Endothelial cell of umbilical vein (primary cell): ENCODE data around the gene SLC6A9. TPM values are rescaled to one million over a fixed set of nuclear protein-coding genes. Genes with fewer than 3 reads are reported as not detected.

Experiments used
- BruUV-seq: library from RNA; stranded (reverse); fragments of 400-500 nt; replicated peaks from 2 replicates; lab custom pipeline; 2021; lab: Mats Ljungman, UMichigan
- CTCF ChIA-PET: fragments of 300-600, 350-600 bp; sonication (Branson Sonifier 250); formaldehyde crosslinking; loops from one replicate; lab custom pipeline; 2021; ENCODE audit warnings: antibody characterized with exemption, inconsistent platforms; lab: Charles Lee
- POLR2A ChIA-PET: fragments of 300-600, 350-600 bp; sonication (Branson Sonifier 250); formaldehyde crosslinking; loops from one replicate; lab custom pipeline; 2021; ENCODE audit warnings: antibody characterized with exemption, inconsistent platforms; lab: Charles Lee
- DNase-seq: peaks from one replicate; pipeline ENCODE4 v3.0.0-alpha.2; 2011; ENCODE audit warnings: low read depth, low spot score
- FAIRE-seq: peaks from 2 replicates; lab custom pipeline; 2011; peaks lifted over from hg19 to GRCh38; lab: Jason Lieb, UNC
- H2AFZ ChIP-seq: 2 replicates; pipeline ENCODE4 v1.6.0; 2012; ENCODE audit warnings: low read depth, low read length, control low read depth, inconsistent platforms
- H3K27ac ChIP-seq: 2 replicates; pipeline ENCODE4 v1.5.1; 2011; ENCODE audit warnings: low read depth, mild to moderate bottlenecking, control low read depth, low read length, moderate library complexity; ENCODE audit not compliant: insufficient read depth
- H3K27me3 ChIP-seq, 2 experiments: 2 replicates each; pipeline versions ENCODE4 v1.6.0 to v1.6.1; 2011; ENCODE audit warnings: low read length in 2 of 2, mixed read lengths in 1 of 2; ENCODE audit not compliant: control insufficient read depth in 2 of 2, insufficient read depth in 2 of 2
- H3K36me3 ChIP-seq, 2 experiments: 2 replicates in 1 of 2; 3 replicates in 1 of 2; pipeline ENCODE4 v1.5.1; 2011; ENCODE audit warnings: low read length in 2 of 2, mild to moderate bottlenecking in 1 of 2, moderate library complexity in 1 of 2; ENCODE audit not compliant: control insufficient read depth in 2 of 2, insufficient read depth in 2 of 2; ENCODE audit errors: extremely low read depth in 1 of 2
- H3K4me1 ChIP-seq: 3 replicates; pipeline ENCODE4 v1.5.1; 2011; ENCODE audit warnings: mild to moderate bottlenecking, low read length; ENCODE audit not compliant: control insufficient read depth, insufficient read depth; ENCODE audit errors: extremely low read depth
- H3K4me2 ChIP-seq: 2 replicates; pipeline ENCODE4 v1.6.1; 2011; ENCODE audit warnings: low read length, control low read depth, mixed read lengths; ENCODE audit not compliant: insufficient read depth
- H3K4me3 ChIP-seq, 3 experiments: fragments of 200-600 bp in 1 of 3; sonication (generic), shearing (Covaris generic) in 1 of 3; replicated peaks in 1 of 3; 2 replicates each; pipeline ENCODE4 v1.5.1; 2011 to 2016; ENCODE audit warnings: control low read depth in 3 of 3, low read length in 3 of 3, mild to moderate bottlenecking in 2 of 3, inconsistent platforms in 1 of 3, low read depth in 1 of 3, moderate library complexity in 1 of 3; ENCODE audit not compliant: insufficient read depth in 1 of 3
- H3K79me2 ChIP-seq: 2 replicates; pipeline ENCODE4 v1.6.0; 2012; ENCODE audit warnings: low read length, inconsistent platforms; ENCODE audit not compliant: control insufficient read depth, insufficient read depth
- H3K9ac ChIP-seq: replicated peaks from 2 replicates; pipeline ENCODE3; 2011; ENCODE audit warnings: low read length, control low read depth; ENCODE audit not compliant: insufficient read depth; ENCODE audit errors: extremely low read depth
- H3K9me1 ChIP-seq: replicated peaks from 3 replicates; pipeline ENCODE4 v1.6.0; 2011; ENCODE audit warnings: mild to moderate bottlenecking, low read length; ENCODE audit not compliant: control insufficient read depth, insufficient read depth; ENCODE audit errors: extremely low read depth
- H3K9me3 ChIP-seq: replicated peaks from 2 replicates; pipeline ENCODE4 v1.5.1; 2012; ENCODE audit warnings: low read length, inconsistent platforms; ENCODE audit not compliant: control insufficient read depth, insufficient read depth
- H4K20me1 ChIP-seq: replicated peaks from 2 replicates; pipeline ENCODE3; 2011; ENCODE audit warnings: mild to moderate bottlenecking, low read length; ENCODE audit not compliant: control insufficient read depth, insufficient read depth; ENCODE audit errors: extremely low read depth
- CTCF ChIP-seq, 2 donors: IDR thresholded peaks; 1 replicate in 1 of 2; 2 replicates in 1 of 2; pipeline ENCODE4 v1.5.1; 2011; ENCODE audit warnings: low read length in 2 of 2, mild to moderate bottlenecking in 2 of 2, moderate library complexity in 2 of 2, control low read depth in 1 of 2, inconsistent platforms in 1 of 2, low read depth in 1 of 2; ENCODE audit not compliant: insufficient read depth in 1 of 2; ENCODE audit errors: extremely low read depth in 1 of 2
- EZH2 ChIP-seq: IDR thresholded peaks from 2 replicates; pipeline ENCODE4 v1.6.1; 2012; ENCODE audit warnings: borderline replicate concordance, low read depth, mild to moderate bottlenecking, moderate library complexity, low read length, inconsistent platforms; ENCODE audit not compliant: severe bottlenecking
- FOS ChIP-seq: IDR thresholded peaks from 2 replicates; pipeline ENCODE4 v1.6.1; 2011; ENCODE audit warnings: mild to moderate bottlenecking, low read length, moderate library complexity, borderline replicate concordance; ENCODE audit not compliant: insufficient read depth
- GATA2 ChIP-seq: IDR thresholded peaks from 2 replicates; pipeline ENCODE4 v1.7.0; 2011; ENCODE audit warnings: low read depth, mild to moderate bottlenecking, moderate library complexity, mixed read lengths, low read length; ENCODE audit not compliant: insufficient read length, insufficient read depth
- JUN ChIP-seq: IDR thresholded peaks from 2 replicates; pipeline ENCODE4 v1.6.1; 2011; ENCODE audit warnings: borderline replicate concordance, low read depth; ENCODE audit not compliant: insufficient read length, insufficient read depth
- MAX ChIP-seq: IDR thresholded peaks from 2 replicates; pipeline ENCODE4 v1.6.1; 2011; ENCODE audit not compliant: insufficient read depth, insufficient read length
- MYC ChIP-seq: IDR thresholded peaks from one replicate; pipeline ENCODE4 v1.6.1; 2011; ENCODE audit warnings: mild to moderate bottlenecking, low read depth, low read length
- POLR2A ChIP-seq: IDR thresholded peaks from 2 replicates; pipeline ENCODE4 v1.6.1; 2012; ENCODE audit warnings: low read depth, mild to moderate bottlenecking, control low read depth, low read length
- POLR2AphosphoS5 ChIP-seq: IDR thresholded peaks from 2 replicates; pipeline ENCODE4 v1.6.1; 2012; ENCODE audit warnings: low read depth, mild to moderate bottlenecking, control low read depth, low read length, moderate library complexity; ENCODE audit not compliant: insufficient read depth
- dilution Hi-C: fragments of 300-500 bp; cut with MboI; formaldehyde crosslinking; loops from one replicate; pipeline ENCODE4 v1.15.0; 2019; ENCODE audit warnings: low sequenced_read_pairs; ENCODE audit not compliant: extremely low pct_ligation_motif_present
- intact Hi-C: fragments of 100-400 bp; cut with micrococcal nuclease; formaldehyde crosslinking; loops from one replicate; pipeline ENCODE4 v1.10.0; 2022
- polyA plus RNA-seq, 4 experiments: library from polyadenylated mRNA; depleted of rRNA in 3 of 4; stranded (reverse) in 3 of 4; unstranded in 1 of 4; fragments of >200 nt; gene quantifications; 2 replicates each; pipeline versions ENCODE4 v1.2.1 to v1.2.3, GENCODE V29; 2011 to 2012; ENCODE audit warnings: missing spikeins in 1 of 4
- total RNA-seq: library from RNA; stranded (reverse); gene quantifications from 2 replicates; pipeline ENCODE4 v1.2.3, GENCODE V29; 2021

SLC6A9 gene
- total and polyA plus RNA-seq, 2 donors (not counting 3 experiments of a cell fraction or from before 2014, with no cell fraction given): 0.80 to 1.5 TPM

- Histone ChIP-seq H3K4me1 (peaks cover 7% of the 10 kb centered on the region), H3K27ac (no peak overlapping the region), H3K4me2 (peak overlapping the region; percentile 67), H3K27me3 (no peaks in the 10 kb centered on the region), H3K9me3 (no peaks in the 10 kb centered on the region), H4K20me1 (no peaks in the 10 kb centered on the region), H3K4me3 (peak overlapping the region; percentile 39 to 55 (median 49)), H3K36me3 (peaks cover 0 to 1% of the 10 kb centered on the region in 2 experiments), H3K79me2 (no peaks in the 10 kb centered on the region), H3K9ac (peak overlapping the region; percentile 38), H2AFZ (peak overlapping the region; percentile 58), H3K9me1 (no peaks in the 10 kb centered on the region)
- ChIA-PET POLR2A (no interaction called here), CTCF (interaction anchor here (0.9 to 3.0 kb wide), 4 partner anchors 15 to 228 kb away, joined by 3 to 12 read pairs (median 6); partner anchors contain the start of gene ATP6V0B)
- intact Hi-C loops (loop anchor here (1.0 to 5.0 kb wide), 3 partner anchors 11 to 229 kb away; partner anchors contain the start of gene SLC6A9), dilution Hi-C loops (no loop called here)
- BruUV-seq: no TSS peak
- TF ChIP-seq JUN (no peak), GATA2 (no peak), FOS (no peak), CTCF (IDR thresholded peaks at IDR 0.05; ENCODE audit: extremely low read depth in 1 of 2, insufficient read depth in 1 of 2, low read depth in 1 of 2, low read length in 2 of 2) (no peak), EZH2 (no peak), POLR2AphosphoS5 (no peak), POLR2A (no peak), MAX (no peak), MYC (no peak)
- no peak for DNase-seq
- no peak for FAIRE-seq
Observed at GRCh38 chr1:43991200-43991475, 40.1 kb downstream of the SLC6A9 start.
